ENCODE results near the gene DACT2.

Gene DACT2

GRCh38 chr6:168311410-168312124 lies 8.0 kb downstream of the DACT2 start:
- H4K20me1 ChIP-seq (ENCODE audit: low read depth, low read length): no peaks in the 10 kb centered on the region
- no peaks in the 10 kb centered on the region for H3F3A ChIP-seq (ENCODE audit: insufficient read depth)
- no peak overlapping the region for H3K27ac ChIP-seq (ENCODE audit: low read depth, low read length)
- H3K9me2 ChIP-seq (replicated peaks; ENCODE audit: insufficient read depth, low read length): no peaks in the 10 kb centered on the region
- H3K9me3 ChIP-seq (ENCODE audit: insufficient read depth, low read length): no peaks in the 10 kb centered on the region
- H3K36me3 ChIP-seq (ENCODE audit: low read length): no peaks in the 10 kb centered on the region
- TF ChIP-seq EZH2phosphoT487 (conservative IDR thresholded peaks at IDR 0.05; ENCODE audit: low read length) (no peak), CTCF (IDR thresholded peaks at IDR 0.05; ENCODE audit: insufficient read depth, low read length, poor library complexity, severe bottlenecking) (no peak)
- H3K4me2 ChIP-seq (ENCODE audit: low read depth, low read length, poor library complexity, severe bottlenecking): no peak overlapping the region
- H3K4me3 ChIP-seq (ENCODE audit: insufficient read depth, low read length, poor library complexity, severe bottlenecking): no peak overlapping the region
- no peak overlapping the region for H2AFZ ChIP-seq (ENCODE audit: low read depth, low read length, severe bottlenecking)
- H3K27me3 ChIP-seq (ENCODE audit: low read length): no peaks in the 10 kb centered on the region
- no peak overlapping the region for H3K9ac ChIP-seq (ENCODE audit: low read length)
- H3K79me2 ChIP-seq (ENCODE audit: insufficient read depth, low read length): no peaks in the 10 kb centered on the region

- H3K9me2 ChIP-seq (replicated peaks; ENCODE audit: insufficient read depth, low read length): no peaks in the 10 kb centered on the region
- no peak overlapping the region for H2AFZ ChIP-seq (ENCODE audit: low read depth, low read length, severe bottlenecking)
- no peaks in the 10 kb centered on the region for H3K9me3 ChIP-seq (ENCODE audit: insufficient read depth, low read length)
- H4K20me1 ChIP-seq (ENCODE audit: low read depth, low read length): no peaks in the 10 kb centered on the region
- H3K27ac ChIP-seq (ENCODE audit: low read depth, low read length): no peak overlapping the region
- no peak overlapping the region for H3K9ac ChIP-seq (ENCODE audit: low read length)
- H3F3A ChIP-seq (ENCODE audit: insufficient read depth): no peaks in the 10 kb centered on the region
- no peaks in the 10 kb centered on the region for H3K36me3 ChIP-seq (ENCODE audit: low read length)
- TF ChIP-seq EZH2phosphoT487 (conservative IDR thresholded peaks at IDR 0.05; ENCODE audit: low read length): no peak
- TF ChIP-seq CTCF (IDR thresholded peaks at IDR 0.05; ENCODE audit: insufficient read depth, low read length, poor library complexity, severe bottlenecking): no peak
- H3K27me3 ChIP-seq (ENCODE audit: low read length): no peaks in the 10 kb centered on the region
- H3K79me2 ChIP-seq (ENCODE audit: insufficient read depth, low read length): no peaks in the 10 kb centered on the region
- H3K4me2 ChIP-seq (ENCODE audit: low read depth, low read length, poor library complexity, severe bottlenecking): no peak overlapping the region
- H3K4me3 ChIP-seq (ENCODE audit: insufficient read depth, low read length, poor library complexity, severe bottlenecking): no peak overlapping the region
Observed at GRCh38 chr6:168310945-168311344, 8.6 kb downstream of the DACT2 start.

GRCh38 chr6:168310403-168310802 lies 9.2 kb downstream of the DACT2 start:
- Histone ChIP-seq H3K79me2 (ENCODE audit: insufficient read depth, low read length) (no peaks in the 10 kb centered on the region), H3K27me3 (ENCODE audit: low read length) (no peaks in the 10 kb centered on the region), H3K27ac (ENCODE audit: low read depth, low read length) (no peak overlapping the region), H3K36me3 (ENCODE audit: low read length) (no peaks in the 10 kb centered on the region), H3F3A (ENCODE audit: insufficient read depth) (no peaks in the 10 kb centered on the region), H2AFZ (ENCODE audit: low read depth, low read length, severe bottlenecking) (no peak overlapping the region), H3K9ac (ENCODE audit: low read length) (no peak overlapping the region), H3K9me3 (ENCODE audit: insufficient read depth, low read length) (no peaks in the 10 kb centered on the region), H3K9me2 (replicated peaks; ENCODE audit: insufficient read depth, low read length) (no peaks in the 10 kb centered on the region), H4K20me1 (ENCODE audit: low read depth, low read length) (no peaks in the 10 kb centered on the region), H3K4me2 (ENCODE audit: low read depth, low read length, poor library complexity, severe bottlenecking) (no peak overlapping the region), H3K4me3 (ENCODE audit: insufficient read depth, low read length, poor library complexity, severe bottlenecking) (no peak overlapping the region)
- no peak for TF ChIP-seq CTCF (IDR thresholded peaks at IDR 0.05; ENCODE audit: insufficient read depth, low read length, poor library complexity, severe bottlenecking)
- TF ChIP-seq EZH2phosphoT487 (conservative IDR thresholded peaks at IDR 0.05; ENCODE audit: low read length): no peak
